Natural killer cell (primary cell): ENCODE measurements around the gene UBXN1. TPM values are rescaled to one million over a fixed set of nuclear protein-coding genes. Genes with fewer than 3 reads are reported as not detected.

Source experiments
- ATAC-seq, 3 donors: fragments of 150-1000 bp in 2 of 3; fragments of 200-7000 bp in 1 of 3; cut with Tn5 transposase; 1 replicate in 1 of 3; 2 replicates in 2 of 3; pipeline ENCODE4 v1.10.0; 2021; ENCODE audit warnings: mild to moderate bottlenecking in 2 of 3, moderate library complexity in 2 of 3
- DNase-seq, 2 donors: peaks; one replicate each; pipeline versions ENCODE4 v3.0.0 to v3.0.0-alpha.2; 2013 to 2021; ENCODE audit warnings: mixed read lengths in 1 of 2
- H3K27ac ChIP-seq: one replicate; pipeline ENCODE4 v1.5.1; 2013; ENCODE audit warnings: mild to moderate bottlenecking, low read length
- H3K27me3 ChIP-seq: one replicate; pipeline ENCODE4 v1.6.1; 2013; ENCODE audit warnings: low read length; ENCODE audit not compliant: control insufficient read depth, insufficient read depth
- H3K36me3 ChIP-seq: one replicate; pipeline ENCODE4 v1.6.1; 2013; ENCODE audit warnings: low read length; ENCODE audit not compliant: control insufficient read depth, insufficient read depth
- H3K4me1 ChIP-seq: one replicate; pipeline ENCODE4 v1.6.1; 2013; ENCODE audit warnings: low read length; ENCODE audit not compliant: control insufficient read depth, insufficient read depth
- H3K4me3 ChIP-seq: one replicate; pipeline ENCODE4 v1.5.1; 2013; ENCODE audit warnings: low read length
- H3K9me3 ChIP-seq: one replicate; pipeline ENCODE4 v1.6.1; 2013; ENCODE audit warnings: low read length; ENCODE audit not compliant: control insufficient read depth, insufficient read depth
- H3K27ac Mint-ChIP-seq, 2 donors: one replicate each; pipeline ENCODE4 v1.8.0; 2022; ENCODE audit warnings: mild to moderate bottlenecking in 2 of 2, mixed read lengths in 2 of 2, moderate library complexity in 1 of 2
- H3K27me3 Mint-ChIP-seq, 2 donors: one replicate each; pipeline ENCODE4 v1.8.0; 2022; ENCODE audit warnings: low read depth in 2 of 2, mixed read lengths in 2 of 2
- H3K36me3 Mint-ChIP-seq: one replicate; pipeline ENCODE4 v1.8.0; 2022; ENCODE audit warnings: mixed read lengths
- H3K4me1 Mint-ChIP-seq, 2 donors: one replicate each; pipeline ENCODE4 v1.8.0; 2022; ENCODE audit warnings: mixed read lengths in 2 of 2
- H3K4me3 Mint-ChIP-seq: one replicate; pipeline ENCODE4 v1.8.0; 2022; ENCODE audit warnings: mild to moderate bottlenecking, moderate library complexity, mixed read lengths
- H3K9me3 Mint-ChIP-seq, 2 donors: one replicate each; pipeline ENCODE4 v1.8.0; 2022; ENCODE audit warnings: mixed read lengths in 2 of 2
- WGBS: methylation state at CpG from one replicate; pipeline ENCODE4 v1.1.7; 2013; ENCODE audit warnings: missing lambda C conversion rate; ENCODE audit not compliant: insufficient coverage; 5-methylcytosine and 5-hydroxymethylcytosine counted together
- intact Hi-C: fragments of 100-400 bp; cut with micrococcal nuclease; formaldehyde crosslinking; loops from one replicate; pipeline ENCODE4 v1.14.2; 2022
- total RNA-seq, 4 donors: library from RNA; stranded (reverse); fragments of 120-200 nt in 1 of 4; gene quantifications; one replicate each; pipeline versions ENCODE4 v1.2.3 to v1.2.4, GENCODE V29; 2013 to 2022
- TF ChIP-seq, protein P1 (sequence below): fragments of 200-600 bp; IDR thresholded peaks from one replicate; pipeline ENCODE4 v1.8.0; 2022; ENCODE audit warnings: antibody characterized with exemption

Gene UBXN1
- total RNA-seq, 3 donors from 2014 or later (not counting 1 experiment from before 2014, with no cell fraction given), result 179 to 238 (median 238) TPM

DNA sequence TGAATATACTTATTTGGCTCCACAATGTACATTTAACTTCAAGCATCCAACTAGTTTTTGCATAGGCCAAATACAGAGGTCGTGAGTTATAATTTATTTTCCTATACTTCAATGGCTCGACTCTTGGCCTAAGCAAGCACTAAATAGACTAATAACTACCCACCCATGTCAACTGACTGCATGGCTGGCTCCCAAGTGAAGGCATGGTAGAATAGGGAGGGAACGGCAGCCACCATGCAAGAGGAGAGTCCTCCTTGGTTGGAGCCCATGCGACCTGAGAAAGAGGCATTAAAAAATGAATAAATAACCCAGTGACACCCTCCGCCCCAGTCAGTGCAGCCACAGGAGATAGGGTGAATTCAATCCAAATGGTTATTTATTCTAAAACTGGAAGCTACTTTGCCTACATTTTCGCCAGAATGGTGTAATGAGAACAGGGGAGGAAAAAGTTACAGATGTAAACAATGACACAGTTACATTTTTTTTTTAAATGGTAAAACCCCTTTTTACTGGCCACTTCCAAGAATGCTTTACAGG lies 33.5 kb upstream of the UBXN1 start:
- 88% methylated on average over 6 of the region's 6 CpGs for WGBS
- H3K4me3 Mint-ChIP-seq, result peak overlapping the region; percentile 4
- peaks cover 48% of the 10 kb centered on the region for H3K36me3 ChIP-seq
- H3K27me3 ChIP-seq, result no peaks in the 10 kb centered on the region
- TF ChIP-seq, protein P1, sequence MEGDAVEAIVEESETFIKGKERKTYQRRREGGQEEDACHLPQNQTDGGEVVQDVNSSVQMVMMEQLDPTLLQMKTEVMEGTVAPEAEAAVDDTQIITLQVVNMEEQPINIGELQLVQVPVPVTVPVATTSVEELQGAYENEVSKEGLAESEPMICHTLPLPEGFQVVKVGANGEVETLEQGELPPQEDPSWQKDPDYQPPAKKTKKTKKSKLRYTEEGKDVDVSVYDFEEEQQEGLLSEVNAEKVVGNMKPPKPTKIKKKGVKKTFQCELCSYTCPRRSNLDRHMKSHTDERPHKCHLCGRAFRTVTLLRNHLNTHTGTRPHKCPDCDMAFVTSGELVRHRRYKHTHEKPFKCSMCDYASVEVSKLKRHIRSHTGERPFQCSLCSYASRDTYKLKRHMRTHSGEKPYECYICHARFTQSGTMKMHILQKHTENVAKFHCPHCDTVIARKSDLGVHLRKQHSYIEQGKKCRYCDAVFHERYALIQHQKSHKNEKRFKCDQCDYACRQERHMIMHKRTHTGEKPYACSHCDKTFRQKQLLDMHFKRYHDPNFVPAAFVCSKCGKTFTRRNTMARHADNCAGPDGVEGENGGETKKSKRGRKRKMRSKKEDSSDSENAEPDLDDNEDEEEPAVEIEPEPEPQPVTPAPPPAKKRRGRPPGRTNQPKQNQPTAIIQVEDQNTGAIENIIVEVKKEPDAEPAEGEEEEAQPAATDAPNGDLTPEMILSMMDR, result no peak
- no peaks in the 10 kb centered on the region for H3K9me3 Mint-ChIP-seq
- H3K4me3 ChIP-seq, result no peak overlapping the region
- ATAC-seq, result no peak
- no peak overlapping the region for H3K27ac ChIP-seq
- H3K4me1 ChIP-seq, result peaks cover 29% of the 10 kb centered on the region
- peak overlapping the region; percentile 66 to 72 for H3K27ac Mint-ChIP-seq
- intact Hi-C loops, result no loop called here
- H3K9me3 ChIP-seq, result no peaks in the 10 kb centered on the region
- H3K27me3 Mint-ChIP-seq, result no peaks in the 10 kb centered on the region
- H3K4me1 Mint-ChIP-seq, result peaks cover 21 to 39% of the 10 kb centered on the region in 2 donors
- H3K36me3 Mint-ChIP-seq, result peaks cover 8% of the 10 kb centered on the region
- no peak for DNase-seq

DNA sequence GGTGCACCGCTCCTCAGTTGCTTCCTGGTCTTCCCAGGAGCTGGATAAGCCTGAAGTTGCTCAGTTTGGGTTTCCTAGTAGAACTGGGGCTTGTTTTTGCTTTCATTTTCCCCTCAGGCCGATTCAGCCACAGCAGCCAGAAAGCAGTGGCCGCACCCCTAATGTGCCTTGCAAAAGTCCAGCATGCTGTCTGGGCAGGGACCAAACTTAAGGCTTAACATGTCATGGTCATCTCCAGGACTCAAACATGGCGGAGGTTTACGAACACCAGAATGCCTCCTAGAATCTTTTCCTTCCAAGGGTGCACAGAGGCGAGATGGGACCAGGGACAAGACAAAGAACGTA lies 31.1 kb upstream of the UBXN1 start:
- TF ChIP-seq, protein P1, result no peak
- ATAC-seq (no peak), DNase-seq (no peak)
- H3K4me3 ChIP-seq, result peak overlapping the region; percentile 72
- 62% methylated on average over 7 of the region's 7 CpGs for WGBS
- H3K27ac ChIP-seq, result peak overlapping the region; percentile 95
- H3K4me1 Mint-ChIP-seq, result peaks cover 36 to 54% of the 10 kb centered on the region in 2 donors
- no peaks in the 10 kb centered on the region for H3K36me3 Mint-ChIP-seq
- no peaks in the 10 kb centered on the region for H3K27me3 Mint-ChIP-seq
- H3K9me3 ChIP-seq, result no peaks in the 10 kb centered on the region
- peaks cover 50% of the 10 kb centered on the region for H3K4me1 ChIP-seq
- intact Hi-C loops, result no loop called here
- no peaks in the 10 kb centered on the region for H3K27me3 ChIP-seq
- H3K27ac Mint-ChIP-seq, result peak overlapping the region; percentile 98 to 99
- peak overlapping the region; percentile 97 for H3K4me3 Mint-ChIP-seq
- H3K36me3 ChIP-seq, result peaks cover 25% of the 10 kb centered on the region
- H3K9me3 Mint-ChIP-seq, result no peaks in the 10 kb centered on the region

DNA sequence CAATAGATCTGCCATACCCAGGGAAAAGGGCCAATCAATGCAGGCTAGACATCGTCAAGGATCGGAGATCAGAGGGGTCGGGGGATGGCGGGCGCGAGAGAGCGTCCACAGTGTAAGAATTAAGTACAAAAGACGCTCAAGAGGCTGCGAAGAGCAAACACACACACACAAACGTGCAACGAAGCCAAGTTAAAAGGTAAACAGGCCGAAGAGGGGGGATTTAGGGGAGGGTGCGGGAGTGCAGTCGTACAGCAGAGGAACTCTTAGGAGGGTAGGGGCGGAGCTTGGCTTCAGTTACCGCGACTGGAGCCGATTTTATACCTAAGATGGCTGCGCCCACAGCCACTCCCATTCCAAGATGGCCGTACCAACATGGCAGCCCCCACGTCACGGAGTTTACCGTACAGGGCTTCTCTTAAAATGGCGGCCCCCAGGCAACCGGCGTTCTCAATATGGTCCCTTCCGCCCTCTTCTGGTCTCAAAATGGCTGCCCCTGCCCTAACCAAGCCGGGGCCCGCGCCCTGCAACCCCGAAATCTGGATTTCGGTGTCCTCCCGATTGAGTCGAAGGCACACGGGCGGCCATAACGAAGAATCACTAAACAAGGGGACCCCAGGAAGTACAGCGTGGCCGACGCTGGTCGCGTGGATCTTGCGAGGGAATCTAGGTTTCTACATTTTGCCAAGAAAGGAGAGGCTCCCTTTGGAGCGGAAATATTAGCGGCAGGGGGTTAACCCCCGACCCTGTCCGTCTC lies 30.6 kb upstream of the UBXN1 start:
- DNase-seq (peak; percentile 93 to 99), ATAC-seq (peak; percentile 75 to 93 (median 82))
- Mint-ChIP-seq H3K9me3 (no peaks in the 10 kb centered on the region), H3K27me3 (no peaks in the 10 kb centered on the region), H3K36me3 (no peaks in the 10 kb centered on the region), H3K27ac (peak overlapping the region; percentile 98 to 99), H3K4me1 (peaks cover 36 to 55% of the 10 kb centered on the region in 2 donors), H3K4me3 (peak overlapping the region; percentile 97)
- Histone ChIP-seq H3K9me3 (no peaks in the 10 kb centered on the region), H3K4me1 (peaks cover 50% of the 10 kb centered on the region), H3K27ac (peak overlapping the region; percentile 95), H3K4me3 (peak overlapping the region; percentile 72), H3K27me3 (no peaks in the 10 kb centered on the region), H3K36me3 (peaks cover 20% of the 10 kb centered on the region)
- intact Hi-C loops, result loop anchor here (1.0 to 5.0 kb wide), 6 partner anchors 18 to 137 kb away; partner anchors contain the start of genes EEF1G, EML3, HNRNPUL2 and LBHD1
- WGBS, result under 1% methylated on average over 47 of the region's 47 CpGs
- TF ChIP-seq, protein P1, result no peak
